Upper lobe of left lung (tissue), 4 donors: Measurements from ENCODE around the gene SERPINB1.

ENCODE experiments used
- EP300 ChIP-seq, 4 donors: sonication (generic); formaldehyde crosslinking; IDR thresholded peaks; one replicate each; pipeline ENCODE4 v1.5.1; 2017; ENCODE audit warnings: antibody characterized with exemption in 4 of 4, control low read depth in 2 of 4
- POLR2A ChIP-seq, 4 donors: fragments of 450-650 bp; IDR thresholded peaks; one replicate each; pipeline ENCODE4 v1.5.1; 2016 to 2017; ENCODE audit warnings: antibody characterized with exemption in 4 of 4, mild to moderate bottlenecking in 2 of 4
- TF ChIP-seq, protein P1 (sequence below), 6 experiments: fragments of 450-650 bp in 4 of 6; fragments of 200-600 bp in 2 of 6; sonication (generic) in 2 of 6; IDR thresholded peaks; one replicate each; pipeline ENCODE4 v1.5.1; 2016 to 2019; ENCODE audit warnings: antibody characterized with exemption in 6 of 6

DNA sequence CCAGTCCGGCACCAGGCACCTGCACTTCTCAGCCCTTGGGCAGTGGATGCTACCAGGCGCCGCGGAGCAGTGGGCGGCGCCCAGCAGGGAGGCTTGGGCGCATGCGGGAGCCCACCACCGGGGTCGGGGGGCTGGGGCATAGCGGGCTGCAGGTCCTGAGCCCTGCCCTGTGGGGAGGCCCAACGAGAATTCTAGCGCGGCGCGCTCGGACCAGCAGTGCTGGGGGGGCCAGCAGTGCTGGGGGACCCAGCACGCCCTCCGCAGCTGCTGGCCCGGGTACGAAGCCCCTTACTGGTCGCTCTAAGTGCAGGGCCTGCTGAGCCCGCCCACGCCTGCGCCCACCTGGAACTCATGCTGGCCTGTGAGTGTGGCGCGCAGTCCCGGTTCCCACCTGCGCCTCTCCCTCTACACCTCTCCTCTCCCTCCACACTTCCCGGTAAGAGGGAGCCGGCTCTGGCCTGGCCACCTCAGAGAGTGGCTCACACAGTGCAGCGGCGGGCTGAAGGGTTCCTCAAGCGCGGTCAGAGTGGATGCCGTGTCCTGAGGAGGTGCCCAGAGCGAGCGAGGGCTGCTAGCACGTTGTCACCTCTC lies 28.5 kb upstream of the SERPINB1 start:
- TF ChIP-seq, protein P1, sequence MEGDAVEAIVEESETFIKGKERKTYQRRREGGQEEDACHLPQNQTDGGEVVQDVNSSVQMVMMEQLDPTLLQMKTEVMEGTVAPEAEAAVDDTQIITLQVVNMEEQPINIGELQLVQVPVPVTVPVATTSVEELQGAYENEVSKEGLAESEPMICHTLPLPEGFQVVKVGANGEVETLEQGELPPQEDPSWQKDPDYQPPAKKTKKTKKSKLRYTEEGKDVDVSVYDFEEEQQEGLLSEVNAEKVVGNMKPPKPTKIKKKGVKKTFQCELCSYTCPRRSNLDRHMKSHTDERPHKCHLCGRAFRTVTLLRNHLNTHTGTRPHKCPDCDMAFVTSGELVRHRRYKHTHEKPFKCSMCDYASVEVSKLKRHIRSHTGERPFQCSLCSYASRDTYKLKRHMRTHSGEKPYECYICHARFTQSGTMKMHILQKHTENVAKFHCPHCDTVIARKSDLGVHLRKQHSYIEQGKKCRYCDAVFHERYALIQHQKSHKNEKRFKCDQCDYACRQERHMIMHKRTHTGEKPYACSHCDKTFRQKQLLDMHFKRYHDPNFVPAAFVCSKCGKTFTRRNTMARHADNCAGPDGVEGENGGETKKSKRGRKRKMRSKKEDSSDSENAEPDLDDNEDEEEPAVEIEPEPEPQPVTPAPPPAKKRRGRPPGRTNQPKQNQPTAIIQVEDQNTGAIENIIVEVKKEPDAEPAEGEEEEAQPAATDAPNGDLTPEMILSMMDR (IDR thresholded peaks at IDR 0.05), result no peak
- TF ChIP-seq POLR2A (IDR thresholded peaks at IDR 0.05) (no peak), EP300 (IDR thresholded peaks at IDR 0.05) (no peak)
